GM19238 (cell line): ENCODE measurements around the gene CLEC20A.
"Not testable (repeated sequence)": the region's sequence is repeated elsewhere in the genome, so short reads cannot be mapped to it uniquely, and the experiment has no call there.

Experiments
- DNase-seq: peaks from one replicate; pipeline ENCODE4 v3.0.0; 2011; ENCODE audit warnings: low spot score; ENCODE audit not compliant: insufficient read length

Gene CLEC20A

DNA sequence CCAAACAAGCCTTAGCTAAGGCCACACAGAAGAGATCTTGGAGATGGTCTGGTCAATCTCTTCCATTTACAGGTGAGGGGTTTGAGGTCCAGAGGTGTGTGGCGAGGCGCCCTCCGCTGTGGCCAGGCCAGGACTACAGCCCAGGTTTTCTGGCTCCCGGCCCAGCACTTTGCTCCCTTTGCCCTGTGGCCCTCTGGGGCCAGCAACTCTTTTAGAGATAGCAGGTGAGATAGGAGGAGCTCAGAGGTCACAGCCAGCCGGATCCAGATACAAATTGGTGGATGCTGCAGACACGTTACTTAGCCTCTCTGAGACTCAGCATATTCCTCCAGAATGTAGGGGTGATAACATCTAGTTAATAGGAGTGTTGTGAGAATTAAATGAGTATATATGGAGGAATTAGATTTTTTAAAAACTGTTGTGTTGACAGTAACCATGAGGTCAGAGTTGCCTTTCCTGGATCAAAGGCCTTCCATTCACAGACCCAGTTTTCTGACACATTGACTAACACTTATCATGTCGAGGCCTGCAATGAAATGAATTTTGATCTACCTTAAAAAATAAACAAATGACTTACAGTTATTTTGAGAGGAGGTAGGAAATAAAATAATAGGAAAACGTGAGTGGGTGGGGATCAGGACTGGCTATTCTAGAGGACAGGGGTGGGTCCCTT is 32.7 kb upstream of the CLEC20A start:
- no peak for DNase-seq

DNA sequence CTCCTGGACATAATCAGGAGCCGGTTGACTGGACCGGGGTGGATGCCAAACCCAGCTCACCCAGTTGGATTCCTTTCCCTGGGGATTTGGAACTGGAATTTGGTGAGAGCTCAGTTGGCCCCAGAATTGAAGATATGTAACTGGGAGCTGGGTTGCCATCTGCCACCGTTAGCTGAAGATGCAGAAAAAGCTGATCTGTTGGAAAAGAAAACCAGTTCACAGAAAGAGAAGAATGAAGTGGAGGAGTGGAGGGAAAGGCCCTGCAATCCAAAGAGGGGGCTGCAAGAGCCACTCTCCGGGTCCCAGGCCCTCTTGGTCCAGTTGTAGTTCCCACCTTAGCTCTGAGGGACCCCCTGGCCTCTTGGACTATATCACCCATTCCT is 32.2 kb upstream of the CLEC20A start:
- no peak for DNase-seq

DNA sequence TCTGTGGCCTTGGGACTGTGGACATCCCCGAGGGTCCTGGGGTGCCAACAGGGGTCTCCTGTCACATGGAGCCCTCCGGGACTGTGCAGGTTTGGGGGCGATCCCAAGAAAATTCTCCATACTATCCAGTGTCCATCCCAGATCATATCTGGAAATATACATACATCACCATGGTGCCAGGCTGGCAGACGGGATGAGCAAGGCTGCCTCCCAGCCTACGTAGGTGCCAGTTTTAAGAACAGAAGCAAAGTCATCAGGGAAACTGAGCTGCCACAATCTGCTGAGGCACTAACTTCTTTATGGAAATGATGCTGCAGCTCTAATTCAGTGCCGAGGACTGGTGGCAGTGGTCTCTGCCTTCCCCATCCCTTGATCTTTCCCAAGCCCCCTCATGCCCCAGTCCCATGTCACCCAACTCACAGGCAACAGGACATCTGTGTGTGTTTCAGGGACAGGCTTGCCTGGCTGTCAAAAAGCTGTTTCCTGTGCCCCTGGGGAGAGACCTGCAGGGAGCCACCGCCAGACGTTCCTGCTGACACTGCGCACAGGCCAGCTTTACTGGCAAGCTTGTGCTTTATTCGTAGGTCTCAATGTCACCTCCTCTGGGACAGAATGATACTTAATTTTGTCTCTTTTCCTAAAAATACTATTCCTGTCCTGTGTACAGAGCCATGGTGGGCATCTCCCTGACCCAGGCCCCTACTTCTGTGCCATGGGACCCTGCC is 31.6 kb upstream of the CLEC20A start:
- DNase-seq, result no peak

DNA sequence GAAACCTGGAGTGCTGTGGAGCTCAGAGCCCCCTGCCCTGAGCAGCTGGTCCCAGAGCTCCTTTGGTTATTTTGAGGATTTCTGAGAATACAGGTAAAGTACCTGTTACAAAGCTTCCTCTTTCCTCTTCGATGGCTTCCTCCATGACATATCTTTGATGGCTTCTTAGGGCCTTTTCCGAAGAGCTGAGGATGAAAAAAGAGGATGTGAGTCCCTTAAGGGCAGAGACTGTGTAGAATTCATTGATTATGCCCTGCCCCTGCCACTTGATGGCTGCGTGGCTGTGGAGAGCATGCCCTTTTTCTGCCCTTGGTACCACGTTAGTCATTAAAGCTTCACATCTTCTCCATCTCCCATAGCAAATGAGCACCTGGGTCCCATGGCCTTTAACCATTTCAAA is 30.4 kb upstream of the CLEC20A start:
- no peak for DNase-seq

DNA sequence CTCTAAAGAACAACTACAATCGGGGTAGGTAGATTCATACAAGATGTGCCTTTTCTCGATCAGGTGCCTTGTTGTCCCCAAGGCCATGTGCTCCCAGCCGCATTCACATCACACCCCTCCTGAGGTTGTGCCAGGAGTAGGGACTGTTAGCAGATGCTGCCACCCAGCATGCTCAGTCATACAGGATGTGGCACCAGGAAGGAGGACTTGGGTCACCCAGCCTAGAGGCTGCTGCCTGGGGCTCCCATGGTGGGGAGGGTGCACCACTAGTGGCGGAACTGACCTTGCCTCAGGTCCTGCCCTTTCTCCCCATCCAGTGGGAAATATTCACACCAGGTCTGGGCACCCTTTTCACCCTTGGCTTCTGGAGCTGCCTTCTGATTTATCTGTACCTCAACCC is 24.5 kb upstream of the CLEC20A start:
- DNase-seq, result no peak

DNA sequence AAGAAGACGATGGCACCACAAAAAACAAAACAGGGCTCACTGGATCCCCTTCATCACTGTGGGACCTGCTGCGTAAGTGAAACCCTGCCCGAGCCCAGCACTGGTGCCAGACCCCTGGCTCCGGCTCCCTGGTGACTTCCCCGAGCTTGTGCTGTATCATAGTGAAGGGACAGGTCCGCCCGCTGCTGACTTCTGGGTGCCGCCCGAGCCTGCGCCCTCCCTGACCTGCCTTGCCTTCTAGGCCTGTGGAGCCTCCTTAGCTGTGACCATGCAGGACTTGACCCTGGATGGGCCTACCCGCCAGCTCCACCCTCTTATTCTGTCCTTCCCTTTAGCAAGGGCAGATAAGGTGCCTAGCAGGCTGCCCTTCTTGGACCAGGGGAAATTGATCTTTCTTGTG is 24.0 kb upstream of the CLEC20A start:
- no peak for DNase-seq

DNA sequence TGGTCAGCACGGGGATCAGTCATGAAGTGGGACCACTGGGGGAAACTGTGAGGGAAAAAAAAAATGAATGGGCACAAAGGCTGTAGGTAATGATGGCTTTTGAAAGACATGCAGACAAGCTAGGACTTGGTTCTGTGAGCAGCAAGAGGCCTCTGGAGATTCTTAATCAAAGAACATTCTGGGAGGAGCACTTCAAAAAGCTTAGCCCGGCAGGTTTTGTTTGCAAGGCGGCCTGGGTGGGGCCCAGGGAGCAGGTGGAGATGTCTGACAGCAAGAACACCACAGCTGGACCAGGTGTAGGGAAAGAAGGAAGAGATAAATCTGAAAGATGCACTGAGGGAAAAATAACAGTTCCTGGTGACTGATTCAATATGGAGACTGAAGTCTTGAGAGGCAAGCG is 22.1 kb upstream of the CLEC20A start:
- DNase-seq, result no peak

DNA sequence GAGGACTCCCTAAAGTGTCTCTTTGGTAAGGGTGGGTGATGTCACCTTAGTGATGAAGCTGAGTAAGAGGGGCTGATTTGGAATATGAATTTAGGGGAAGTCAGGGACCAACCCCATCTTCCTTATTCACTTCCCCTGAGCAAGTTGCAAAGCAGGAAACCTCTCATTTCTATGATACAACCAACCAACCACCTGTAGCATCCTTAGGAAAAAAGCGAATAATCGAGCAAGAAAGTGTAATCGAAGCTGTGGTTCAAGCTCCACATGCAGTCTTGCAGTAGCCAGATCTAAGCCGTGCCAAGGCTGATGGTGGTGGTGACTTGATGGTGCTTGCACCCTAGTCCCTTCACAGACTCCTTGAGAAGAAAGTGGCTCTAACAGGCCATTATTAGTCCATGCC is 19.3 kb upstream of the CLEC20A start:
- DNase-seq, result no peak

DNA sequence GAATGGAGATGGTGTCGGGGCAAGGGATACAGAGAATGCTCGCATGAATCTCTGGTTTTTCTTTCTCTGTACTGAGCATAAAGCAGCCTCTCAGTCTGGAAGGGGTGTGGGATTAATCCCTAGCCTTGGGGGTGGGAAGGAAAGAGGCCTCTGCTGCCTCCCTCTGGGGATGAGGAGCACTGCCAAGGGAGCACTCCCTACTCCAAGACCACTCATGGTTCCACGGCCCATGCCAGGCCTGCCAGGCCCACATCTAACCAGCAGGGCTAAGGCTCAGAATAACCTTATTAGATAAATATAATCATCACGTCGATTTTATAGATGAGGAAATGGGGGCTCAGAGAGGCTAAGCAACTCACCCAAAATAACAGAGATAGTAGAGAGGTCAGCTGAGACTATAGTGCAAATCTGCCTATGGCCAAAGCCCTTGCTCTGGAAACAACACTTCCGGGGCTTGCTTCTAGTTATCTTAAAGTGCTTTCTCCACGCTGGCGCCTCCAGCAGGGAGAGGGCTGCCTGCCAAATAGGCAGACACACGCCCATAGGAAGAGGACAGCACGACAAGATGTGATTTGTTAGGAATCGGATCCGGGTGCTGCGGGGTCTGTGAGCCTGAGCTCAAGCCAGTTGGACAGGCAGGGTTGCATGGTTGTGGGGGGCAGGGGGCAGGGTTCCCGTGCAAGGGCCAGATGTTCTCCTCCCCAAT is 16.7 kb upstream of the CLEC20A start:
- DNase-seq, result no peak

DNA sequence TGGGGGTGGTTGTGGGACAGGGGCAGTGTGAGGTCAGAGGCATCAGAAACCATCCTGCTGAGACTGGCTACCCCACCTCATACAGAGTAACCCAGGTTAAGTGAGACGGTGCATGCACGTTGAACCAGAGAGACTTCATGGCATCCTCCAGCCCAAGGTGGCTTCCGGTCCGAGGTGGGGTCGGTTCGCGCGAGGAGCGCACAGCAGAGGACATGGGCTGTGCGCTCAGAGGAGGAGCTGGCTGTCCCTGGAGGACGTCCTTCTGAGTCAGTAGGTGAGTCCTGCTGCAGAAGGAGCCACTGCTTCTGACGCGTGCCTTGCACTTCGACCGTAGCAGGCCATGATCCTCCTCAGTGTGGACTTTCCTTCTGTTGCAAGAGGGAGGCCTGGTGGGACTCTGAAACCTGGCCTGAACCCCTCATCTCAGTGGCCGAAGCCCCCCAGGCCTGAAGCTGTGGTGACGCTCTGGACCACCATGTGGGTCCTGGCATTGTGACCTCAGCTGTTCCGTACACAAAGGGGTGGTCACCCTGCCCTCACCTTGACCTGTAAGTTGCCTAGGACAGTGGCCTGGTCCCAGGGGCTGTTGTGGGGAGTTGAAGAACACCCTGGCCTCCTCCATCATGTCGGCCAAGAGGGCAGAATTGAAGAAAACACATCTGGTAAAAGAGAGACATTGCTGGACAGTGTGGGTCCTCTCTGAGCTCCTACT is 16.0 kb upstream of the CLEC20A start, which contains the start of gene TEX35:
TSS of gene TEX35 (plus strand) at position 544 of the 712 bp plus-strand sequence. CDS start at position 624, 80 bp downstream.
- DNase-seq, result no peak

DNA sequence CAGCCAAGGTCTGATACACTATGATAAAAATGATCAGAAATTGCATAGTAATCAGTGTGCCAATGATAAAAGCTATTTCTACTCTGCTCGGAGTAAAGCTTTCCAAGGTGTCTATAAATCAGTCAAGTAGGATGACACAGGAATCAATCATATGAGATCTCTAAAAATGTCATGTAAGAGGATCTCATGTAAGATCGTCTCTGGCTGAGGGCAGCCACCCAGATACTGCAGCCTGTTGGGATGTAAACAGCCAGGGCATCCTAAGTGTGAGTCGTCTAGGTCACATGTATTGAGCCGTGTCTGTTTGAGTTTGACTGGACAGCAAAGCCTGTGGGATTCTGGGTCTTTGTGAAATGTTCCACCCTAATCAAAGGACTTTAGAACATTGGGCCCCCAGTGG is 13.4 kb upstream of the CLEC20A start:
- no peak for DNase-seq

DNA sequence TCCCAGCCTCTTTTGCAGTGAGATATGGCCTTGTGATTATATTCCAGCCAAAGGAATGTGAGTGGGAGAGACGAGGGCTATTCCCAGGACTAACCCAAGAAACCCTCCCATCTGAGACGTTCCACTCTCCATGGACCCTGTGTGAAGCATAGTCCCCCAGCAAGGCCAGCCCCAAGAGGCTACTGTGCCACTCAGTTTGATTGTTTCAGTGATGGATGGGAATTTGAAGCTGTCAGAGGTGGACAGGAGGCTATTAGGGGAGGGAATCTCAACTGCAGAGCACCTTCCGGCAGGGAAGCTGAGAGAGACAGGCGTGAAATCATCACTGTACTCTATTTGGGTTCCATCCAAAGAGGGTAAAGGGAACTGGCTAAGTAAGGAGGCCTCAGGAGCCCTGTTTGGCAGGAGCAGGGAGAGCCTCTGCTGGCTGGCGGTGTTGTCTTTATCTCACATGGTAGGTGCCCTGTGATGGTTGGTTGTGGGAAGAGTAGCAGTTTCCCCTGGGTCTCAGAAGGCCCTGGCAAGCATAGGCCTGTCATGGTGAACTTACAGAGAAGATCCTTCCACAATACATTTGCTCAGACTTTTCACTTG is 12.7 kb upstream of the CLEC20A start:
- DNase-seq, result no peak

DNA sequence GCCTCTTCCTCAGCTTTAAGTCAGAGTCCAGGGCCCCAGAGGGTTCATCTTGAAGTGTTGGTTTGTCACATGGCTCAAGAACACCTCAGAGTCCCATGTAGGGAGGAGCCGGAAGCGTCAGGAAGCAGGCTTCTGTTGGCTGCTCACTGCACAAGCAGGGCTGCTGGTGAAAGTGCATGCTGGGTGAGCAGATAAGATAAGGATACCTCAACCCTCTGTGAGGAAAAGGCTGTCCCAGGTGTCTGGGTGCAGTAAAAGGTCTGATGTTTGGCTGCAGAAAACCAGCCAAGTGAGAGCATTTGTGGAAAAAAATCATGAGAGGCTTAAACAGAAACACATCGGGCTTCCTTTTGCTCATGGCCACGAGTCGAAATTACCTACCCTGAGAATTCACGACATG is 9.9 kb upstream of the CLEC20A start:
- DNase-seq, result no peak

DNA sequence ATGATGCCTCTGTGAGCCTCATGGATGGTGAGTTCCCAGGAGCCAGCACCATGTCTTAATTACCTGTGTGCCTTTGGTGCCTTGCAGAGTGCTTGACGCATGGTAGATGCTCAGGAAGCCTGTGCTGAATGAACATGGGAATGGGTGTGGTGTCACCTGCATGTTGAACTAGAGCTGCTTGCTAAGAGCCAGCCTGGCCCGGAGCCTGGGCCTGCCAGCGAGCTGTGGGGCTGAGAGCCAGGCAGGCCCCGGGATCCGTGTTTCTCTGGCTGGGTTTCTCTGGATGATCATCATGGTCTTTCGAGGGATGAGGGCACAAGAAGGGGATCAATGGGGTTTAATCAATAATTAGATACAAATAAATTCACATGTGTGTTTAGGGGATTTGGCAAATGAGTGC is 9.4 kb upstream of the CLEC20A start:
- no peak for DNase-seq

DNA sequence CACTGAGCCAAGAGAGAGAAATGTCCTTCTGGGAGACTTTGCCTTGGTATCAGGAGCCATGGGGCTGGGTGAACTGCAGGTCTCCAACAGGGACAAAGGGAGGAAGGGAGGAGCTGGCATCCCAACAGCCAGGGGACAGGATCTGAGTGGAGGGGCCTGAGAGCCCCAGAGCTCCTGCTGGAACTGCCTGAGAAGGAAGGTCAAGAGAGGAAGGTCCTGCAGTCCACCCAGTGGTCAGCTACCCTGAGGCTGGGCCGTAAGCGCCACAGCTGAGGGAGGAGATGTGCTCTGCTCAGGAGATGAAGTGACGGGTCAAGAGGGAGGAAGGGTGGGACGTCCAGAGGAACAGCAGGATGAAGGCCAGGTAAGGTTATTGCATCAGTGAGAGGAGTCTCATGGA is 7.5 kb upstream of the CLEC20A start:
- DNase-seq, result no peak

DNA sequence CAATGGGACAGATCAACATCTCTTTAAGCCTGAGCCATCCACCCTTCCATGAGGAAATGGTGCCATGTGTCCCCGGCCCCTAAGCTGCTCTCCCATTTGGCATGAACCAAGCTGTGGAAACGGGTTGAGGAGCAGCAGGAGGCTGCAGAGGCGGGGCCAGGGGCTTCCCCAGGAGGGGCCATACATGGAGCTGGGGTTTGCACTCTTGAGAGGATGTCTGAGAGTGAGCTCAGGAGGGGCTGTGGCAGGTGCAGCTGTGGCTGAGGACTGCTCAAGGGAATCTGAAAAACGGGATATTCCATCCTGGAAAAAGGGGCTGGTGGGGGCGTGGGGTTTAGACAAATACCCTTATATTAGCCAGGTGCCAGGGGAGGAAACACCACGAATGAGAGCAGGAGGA is 7.1 kb upstream of the CLEC20A start:
- DNase-seq, result no peak

DNA sequence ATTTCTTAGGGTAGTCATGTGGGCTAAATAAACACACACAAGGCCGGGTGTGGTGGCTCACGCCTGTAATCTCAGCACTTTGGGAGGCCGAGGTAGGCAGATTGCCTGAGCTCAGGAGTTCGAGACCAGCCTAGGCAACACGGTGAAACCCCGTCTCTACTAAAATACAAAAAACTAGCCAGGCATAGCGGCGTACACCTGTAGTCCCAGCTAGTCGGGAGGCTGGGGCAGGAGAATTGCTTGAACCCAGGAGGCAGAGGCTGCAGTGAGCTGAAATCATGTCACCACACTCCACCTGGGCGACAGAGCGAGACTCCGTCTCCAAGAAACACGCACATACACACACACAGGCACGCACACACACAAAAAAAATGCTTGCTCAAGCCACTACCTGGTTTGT is 6.6 kb upstream of the CLEC20A start:
- not testable (repeated sequence) for DNase-seq

DNA sequence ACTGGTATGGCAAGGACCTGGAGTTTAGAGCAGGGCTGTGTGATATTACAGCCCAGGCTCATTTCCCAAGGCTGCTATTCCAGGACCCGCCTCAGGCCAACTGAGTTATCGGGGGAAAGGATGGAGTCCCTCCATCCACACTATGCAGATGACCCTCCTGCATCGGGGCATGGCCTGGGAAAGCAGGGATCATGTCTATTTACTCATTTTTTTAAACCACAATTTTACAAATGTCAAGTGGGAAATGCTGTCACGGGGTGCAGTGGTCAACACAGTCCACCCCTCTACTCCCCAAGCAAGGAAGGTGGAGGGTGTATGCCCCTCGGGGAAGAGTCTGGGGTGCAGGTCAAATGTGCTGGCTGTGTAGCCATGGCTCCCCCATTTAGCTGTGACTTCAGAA is 6.1 kb upstream of the CLEC20A start:
- DNase-seq, result no peak

DNA sequence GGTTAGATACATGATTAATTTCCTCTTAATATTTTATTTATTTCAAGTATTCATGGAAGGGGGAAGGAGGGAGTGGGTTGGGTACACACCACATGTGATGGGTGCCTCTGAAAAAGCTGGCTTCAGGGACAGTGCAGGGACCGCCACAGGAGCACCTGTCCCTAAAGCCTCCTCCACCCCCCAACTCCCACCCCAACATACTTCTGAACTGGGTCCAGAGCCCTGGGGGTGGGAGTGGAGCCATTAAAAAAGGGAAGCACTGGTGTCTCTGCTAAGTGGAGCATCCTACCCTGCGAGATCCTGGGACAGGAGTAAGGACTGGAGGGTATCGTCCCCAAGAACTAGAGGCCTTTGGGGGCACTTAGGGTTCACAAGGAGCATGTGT is 5.6 kb upstream of the CLEC20A start:
- no peak for DNase-seq

DNA sequence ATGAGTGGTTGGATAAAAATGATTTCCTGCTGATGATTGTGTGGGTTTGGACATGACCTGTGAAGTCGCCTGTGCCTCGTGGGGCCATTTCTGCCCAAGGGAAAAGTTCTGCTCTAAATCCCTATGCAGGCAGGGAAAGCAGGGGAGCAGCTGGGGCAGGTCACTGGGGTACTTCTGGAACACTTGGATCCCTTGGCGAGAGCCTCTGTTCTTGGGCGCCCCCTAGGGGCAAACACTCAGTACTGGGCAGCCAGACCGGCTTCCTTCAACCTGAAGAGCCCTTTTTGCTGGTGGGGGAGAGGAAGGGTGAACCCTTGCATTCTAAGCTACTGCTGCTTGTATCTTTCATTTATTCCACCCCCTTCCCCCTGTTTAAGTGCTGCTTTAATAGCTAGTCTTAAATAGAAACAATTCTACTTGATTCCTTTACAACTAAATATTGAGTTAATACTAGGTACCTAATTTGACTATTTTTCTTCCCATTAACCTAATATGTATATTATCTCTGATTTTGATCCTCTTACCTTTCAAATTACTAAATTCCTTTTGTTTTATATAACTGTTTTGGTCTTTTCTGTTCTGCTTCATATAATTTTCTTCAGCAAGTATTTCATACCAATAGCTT is 5.1 kb upstream of the CLEC20A start:
- DNase-seq, result peak; percentile 80

DNA sequence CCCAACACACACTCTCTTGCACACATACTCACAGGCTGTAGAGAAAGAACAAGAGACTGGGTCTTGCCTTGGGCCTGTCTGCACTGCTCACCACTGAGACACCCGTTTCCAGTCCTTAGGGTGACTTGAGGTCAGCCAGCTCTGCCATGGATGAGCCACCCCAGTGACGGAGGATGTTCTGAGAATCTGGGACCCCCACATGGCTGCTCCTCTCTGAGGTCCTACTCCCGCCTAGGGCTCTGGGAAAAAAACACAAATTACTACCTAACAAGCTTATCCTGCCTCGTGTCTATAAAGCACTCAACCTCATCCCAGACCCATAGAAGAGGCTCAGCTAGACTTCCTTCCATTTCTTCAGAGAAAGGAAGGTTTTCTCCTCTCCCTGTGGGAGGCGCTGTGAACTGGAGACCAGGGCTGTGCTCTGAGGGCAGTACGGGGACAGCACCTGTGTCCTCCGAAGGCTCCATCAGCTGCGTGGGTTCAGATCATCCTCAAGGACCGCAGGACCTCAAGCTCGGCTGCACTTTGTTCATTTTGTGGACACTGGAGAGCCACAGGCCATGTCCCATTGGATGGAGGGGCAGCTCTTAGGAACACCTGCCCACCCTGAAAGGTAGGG is 4.3 kb upstream of the CLEC20A start:
- DNase-seq, result no peak
